Measurements from ENCODE around the gene IKZF3.

Gene IKZF3

DNA sequence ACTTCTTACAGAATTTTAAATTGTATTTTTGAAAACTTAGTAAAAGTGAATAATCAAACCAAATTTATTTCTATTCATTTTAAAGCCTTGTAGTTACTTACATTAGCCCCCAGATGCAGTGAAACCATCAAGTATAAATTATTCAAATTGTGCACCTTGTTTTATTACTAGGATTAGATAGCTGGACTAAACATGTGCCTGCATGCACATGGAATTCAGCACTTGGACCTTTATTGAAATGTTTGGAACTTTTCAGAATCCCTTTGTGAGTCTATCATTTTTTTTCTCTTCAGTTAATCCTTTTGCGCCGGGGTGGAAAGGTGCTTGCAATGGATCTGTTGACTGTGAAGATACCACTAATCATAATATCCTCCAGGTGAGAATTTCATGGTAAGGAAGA is 8.6 kb upstream of the IKZF3 start:
- WGBS (ENCODE audit: extremely low coverage, insufficient coverage, low lambda C conversion rate), result no CpG with 5 or more reads among the region's 2 CpGs
- Histone ChIP-seq H3K4me3 (ENCODE audit: low read length) (no peak overlapping the region), H3K56ac (ENCODE audit: low read length) (no peak overlapping the region), H3K36me3 (ENCODE audit: control insufficient read depth, insufficient read depth, low read length) (no peaks in the 10 kb centered on the region), H3K4ac (ENCODE audit: low read depth, low read length) (no peak overlapping the region), H4K5ac (ENCODE audit: low read length) (no peak overlapping the region), H3K79me1 (ENCODE audit: low read length) (no peaks in the 10 kb centered on the region), H3K23ac (ENCODE audit: low read length) (no peak overlapping the region), H3K79me2 (ENCODE audit: control insufficient read depth, insufficient read depth, low read length) (no peaks in the 10 kb centered on the region), H2BK5ac (ENCODE audit: low read length) (no peak overlapping the region), H3K4me1 (ENCODE audit: control insufficient read depth, low read depth, low read length) (no peaks in the 10 kb centered on the region), H2BK15ac (replicated peaks; ENCODE audit: low read depth) (no peak overlapping the region), H2BK120ac (ENCODE audit: low read depth, low read length) (no peak overlapping the region), H2AK5ac (ENCODE audit: low read length) (no peak overlapping the region), H3K4me2 (ENCODE audit: low read length) (no peak overlapping the region), H3K27me3 (ENCODE audit: insufficient read depth, low read length, poor library complexity) (no peaks in the 10 kb centered on the region), H3K18ac (ENCODE audit: low read length) (no peak overlapping the region), H3K27ac (ENCODE audit: low read depth, low read length) (no peak overlapping the region), H4K8ac (ENCODE audit: low read depth, low read length) (no peak overlapping the region), H3K9ac (ENCODE audit: low read length) (no peak overlapping the region)
- DNase-seq, result no peak

DNA sequence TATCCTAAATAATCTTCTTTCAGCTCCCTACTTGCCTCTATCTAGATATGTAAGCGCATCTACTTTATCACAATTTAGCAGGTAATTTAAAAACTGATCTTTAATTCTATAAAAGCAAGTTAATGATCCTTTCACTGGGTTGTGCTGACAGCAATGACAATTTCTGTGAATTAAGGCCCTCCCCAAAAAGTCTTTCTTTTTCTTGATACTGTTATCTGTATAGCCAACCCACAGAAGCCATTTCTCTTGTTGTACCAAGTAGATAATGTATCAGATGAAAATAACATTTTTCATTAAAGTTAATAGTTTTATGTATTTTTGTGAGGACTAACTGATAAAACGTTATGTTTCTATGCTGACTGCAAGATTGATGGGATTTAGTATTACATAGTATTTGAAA is 7.7 kb upstream of the IKZF3 start:
- Histone ChIP-seq H3K23ac (ENCODE audit: low read length) (no peak overlapping the region), H3K4me1 (ENCODE audit: control insufficient read depth, low read depth, low read length) (no peaks in the 10 kb centered on the region), H3K56ac (ENCODE audit: low read length) (no peak overlapping the region), H3K4ac (ENCODE audit: low read depth, low read length) (no peak overlapping the region), H3K79me1 (ENCODE audit: low read length) (no peaks in the 10 kb centered on the region), H4K8ac (ENCODE audit: low read depth, low read length) (no peak overlapping the region), H3K36me3 (ENCODE audit: control insufficient read depth, insufficient read depth, low read length) (no peaks in the 10 kb centered on the region), H2BK5ac (ENCODE audit: low read length) (no peak overlapping the region), H3K4me2 (ENCODE audit: low read length) (no peak overlapping the region), H3K4me3 (ENCODE audit: low read length) (no peak overlapping the region), H2BK120ac (ENCODE audit: low read depth, low read length) (no peak overlapping the region), H2AK5ac (ENCODE audit: low read length) (no peak overlapping the region), H3K79me2 (ENCODE audit: control insufficient read depth, insufficient read depth, low read length) (no peaks in the 10 kb centered on the region), H3K18ac (ENCODE audit: low read length) (no peak overlapping the region), H4K5ac (ENCODE audit: low read length) (no peak overlapping the region), H3K27ac (ENCODE audit: low read depth, low read length) (no peak overlapping the region), H3K9ac (ENCODE audit: low read length) (no peak overlapping the region), H3K27me3 (ENCODE audit: insufficient read depth, low read length, poor library complexity) (no peaks in the 10 kb centered on the region), H2BK15ac (replicated peaks; ENCODE audit: low read depth) (no peak overlapping the region)
- no peak for DNase-seq
- 100% methylated on average over 1 of the region's 2 CpGs for WGBS (ENCODE audit: extremely low coverage, insufficient coverage, low lambda C conversion rate)

DNA sequence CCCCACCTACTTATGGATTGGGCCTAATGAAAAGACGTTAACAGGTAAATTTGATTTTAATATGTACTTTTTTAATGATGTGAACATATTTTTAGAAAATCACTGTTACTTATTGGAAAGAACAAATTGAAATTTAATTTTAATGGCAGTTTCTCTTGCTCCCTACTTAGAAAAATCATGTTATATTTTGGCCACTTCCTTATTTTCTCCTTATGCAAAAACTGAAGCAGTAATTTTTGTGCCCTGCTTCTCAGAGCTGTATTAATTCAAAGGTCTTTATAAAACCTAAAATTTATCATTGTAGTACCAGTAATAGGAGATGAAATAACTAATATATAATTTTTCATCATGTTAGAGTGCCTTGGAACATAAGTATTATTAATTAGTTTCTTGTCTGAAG is 6.7 kb upstream of the IKZF3 start:
- Histone ChIP-seq H3K4ac (ENCODE audit: low read depth, low read length) (no peak overlapping the region), H2BK120ac (ENCODE audit: low read depth, low read length) (no peak overlapping the region), H3K79me2 (ENCODE audit: control insufficient read depth, insufficient read depth, low read length) (no peaks in the 10 kb centered on the region), H3K4me3 (ENCODE audit: low read length) (no peak overlapping the region), H4K5ac (ENCODE audit: low read length) (no peak overlapping the region), H2AK5ac (ENCODE audit: low read length) (no peak overlapping the region), H3K18ac (ENCODE audit: low read length) (no peak overlapping the region), H3K27ac (ENCODE audit: low read depth, low read length) (no peak overlapping the region), H3K36me3 (ENCODE audit: control insufficient read depth, insufficient read depth, low read length) (no peaks in the 10 kb centered on the region), H3K23ac (ENCODE audit: low read length) (no peak overlapping the region), H2BK5ac (ENCODE audit: low read length) (no peak overlapping the region), H3K4me1 (ENCODE audit: control insufficient read depth, low read depth, low read length) (no peaks in the 10 kb centered on the region), H4K8ac (ENCODE audit: low read depth, low read length) (no peak overlapping the region), H3K56ac (ENCODE audit: low read length) (no peak overlapping the region), H3K79me1 (ENCODE audit: low read length) (no peaks in the 10 kb centered on the region), H3K27me3 (ENCODE audit: insufficient read depth, low read length, poor library complexity) (peaks cover 1% of the 10 kb centered on the region), H3K4me2 (ENCODE audit: low read length) (no peak overlapping the region), H2BK15ac (replicated peaks; ENCODE audit: low read depth) (no peak overlapping the region), H3K9ac (ENCODE audit: low read length) (no peak overlapping the region)
- WGBS (ENCODE audit: extremely low coverage, insufficient coverage, low lambda C conversion rate), result no CpG with 5 or more reads among the region's 1 CpG
- no peak for DNase-seq

DNA sequence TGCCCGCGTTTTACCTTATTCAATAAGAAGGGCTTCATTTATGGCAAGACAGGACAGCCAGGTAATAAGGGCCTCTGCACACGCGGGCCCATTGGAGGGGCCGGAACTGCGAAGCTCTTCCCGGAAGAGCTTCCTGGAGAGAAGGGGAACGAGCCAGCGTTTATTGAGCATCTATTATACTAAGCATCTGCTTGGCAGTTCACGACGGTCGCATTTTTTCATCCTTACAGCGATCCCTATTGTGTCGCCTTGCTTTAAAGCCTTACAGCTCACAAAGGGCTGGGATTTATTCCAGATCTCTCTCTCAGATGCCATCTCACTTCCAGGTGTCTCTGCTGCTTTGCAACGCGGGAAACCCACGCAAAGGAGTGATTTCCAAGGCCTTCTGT is 4.4 kb upstream of the IKZF3 start:
- Histone ChIP-seq H2BK5ac (ENCODE audit: low read length) (no peak overlapping the region), H3K18ac (ENCODE audit: low read length) (no peak overlapping the region), H3K79me1 (ENCODE audit: low read length) (no peaks in the 10 kb centered on the region), H2BK15ac (replicated peaks; ENCODE audit: low read depth) (no peak overlapping the region), H3K27me3 (ENCODE audit: insufficient read depth, low read length, poor library complexity) (peaks cover 14% of the 10 kb centered on the region), H3K4me2 (ENCODE audit: low read length) (no peak overlapping the region), H4K5ac (ENCODE audit: low read length) (no peak overlapping the region), H3K4ac (ENCODE audit: low read depth, low read length) (no peak overlapping the region), H3K36me3 (ENCODE audit: control insufficient read depth, insufficient read depth, low read length) (no peaks in the 10 kb centered on the region), H3K4me1 (ENCODE audit: control insufficient read depth, low read depth, low read length) (no peaks in the 10 kb centered on the region), H3K56ac (ENCODE audit: low read length) (no peak overlapping the region), H3K23ac (ENCODE audit: low read length) (no peak overlapping the region), H4K8ac (ENCODE audit: low read depth, low read length) (no peak overlapping the region), H3K79me2 (ENCODE audit: control insufficient read depth, insufficient read depth, low read length) (no peaks in the 10 kb centered on the region), H2BK120ac (ENCODE audit: low read depth, low read length) (no peak overlapping the region), H2AK5ac (ENCODE audit: low read length) (no peak overlapping the region), H3K9ac (ENCODE audit: low read length) (no peak overlapping the region), H3K4me3 (ENCODE audit: low read length) (no peak overlapping the region), H3K27ac (ENCODE audit: low read depth, low read length) (no peak overlapping the region)
- WGBS (ENCODE audit: extremely low coverage, insufficient coverage, low lambda C conversion rate), result no CpG with 5 or more reads among the region's 17 CpGs
- DNase-seq, result no peak

DNA sequence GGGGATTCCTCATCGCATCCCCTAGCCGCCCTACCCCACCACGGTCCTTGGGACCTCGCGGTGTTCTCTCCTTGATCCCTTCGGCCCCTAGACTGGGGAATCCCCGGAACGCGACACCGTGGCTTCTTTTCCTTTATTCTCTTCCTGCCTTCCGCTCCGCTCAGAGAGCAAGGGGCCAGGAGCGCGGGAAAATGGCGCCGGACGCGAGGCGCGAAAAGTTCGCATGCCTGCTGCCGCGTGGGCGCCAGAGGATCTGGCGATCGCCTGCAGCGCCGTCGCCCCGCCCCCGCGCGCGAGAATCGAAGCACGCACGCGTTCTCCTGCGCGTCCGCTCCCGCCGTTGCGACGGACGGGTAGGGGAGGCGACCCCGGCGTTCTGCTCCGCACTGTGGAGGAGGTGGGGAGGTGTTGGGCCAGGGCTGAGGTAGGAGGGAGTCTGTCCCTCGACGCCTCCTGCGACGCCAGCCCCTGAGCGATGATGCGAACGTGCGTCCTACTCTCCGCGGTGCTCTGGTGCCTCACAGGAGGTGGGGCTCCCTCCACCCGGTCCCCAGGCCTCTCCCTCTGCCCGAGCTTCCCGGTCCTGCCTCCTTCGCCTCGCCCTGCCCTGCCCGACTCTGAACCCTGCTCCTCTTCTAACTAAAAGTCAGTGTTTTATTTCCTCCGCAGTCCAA is 3.9 kb upstream of the IKZF3 start, which contains the start of gene ZPBP2:
ZPBP2 (plus strand) TSS at position 323 of the 674 bp plus-strand sequence; CDS start at position 476, 153 bp downstream.
- no peak for DNase-seq
- H3K27me3 ChIP-seq (ENCODE audit: insufficient read depth, low read length, poor library complexity), result peaks cover 16% of the 10 kb centered on the region

More for the DNA sequence above, 3.9 kb upstream of the IKZF3 start, which contains the start of gene ZPBP2:
- no peak within 1 kb of the TSS for H3K4ac ChIP-seq (ENCODE audit: low read depth, low read length)
- no peak within 1 kb of the TSS for H4K5ac ChIP-seq (ENCODE audit: low read length)
- H3K27ac ChIP-seq (ENCODE audit: low read depth, low read length), result no peak within 1 kb of the TSS
- H3K36me3 ChIP-seq (ENCODE audit: control insufficient read depth, insufficient read depth, low read length), result no peaks in the 10 kb centered on the region
- no peak within 1 kb of the TSS for H2BK5ac ChIP-seq (ENCODE audit: low read length)
- H2BK120ac ChIP-seq (ENCODE audit: low read depth, low read length), result no peak within 1 kb of the TSS
- no peaks in the 10 kb centered on the region for H3K79me2 ChIP-seq (ENCODE audit: control insufficient read depth, insufficient read depth, low read length)
- H3K4me1 ChIP-seq (ENCODE audit: control insufficient read depth, low read depth, low read length), result no peaks in the 10 kb centered on the region
- no peak within 1 kb of the TSS for H3K23ac ChIP-seq (ENCODE audit: low read length)
- no peak within 1 kb of the TSS for H3K4me3 ChIP-seq (ENCODE audit: low read length)
- no peak within 1 kb of the TSS for H3K4me2 ChIP-seq (ENCODE audit: low read length)
- no peak within 1 kb of the TSS for H3K56ac ChIP-seq (ENCODE audit: low read length)
- no peaks in the 10 kb centered on the region for H3K79me1 ChIP-seq (ENCODE audit: low read length)
- no peak within 1 kb of the TSS for H4K8ac ChIP-seq (ENCODE audit: low read depth, low read length)
- H3K18ac ChIP-seq (ENCODE audit: low read length), result no peak within 1 kb of the TSS
- H2BK15ac ChIP-seq (replicated peaks; ENCODE audit: low read depth), result no peak within 1 kb of the TSS
- H2AK5ac ChIP-seq (ENCODE audit: low read length), result no peak within 1 kb of the TSS
- no peak within 1 kb of the TSS for H3K9ac ChIP-seq (ENCODE audit: low read length)
- WGBS (ENCODE audit: extremely low coverage, insufficient coverage, low lambda C conversion rate), result no CpG with 5 or more reads among the region's 67 CpGs

All from mesendoderm (in vitro differentiated cells).